Endothelial cell (in vitro differentiated cells): ENCODE results near the gene IQCB1. TPM values are rescaled to one million over a fixed set of nuclear protein-coding genes. Genes with fewer than 3 reads are reported as not detected.
"Not testable (repeated sequence)": the region's sequence is repeated elsewhere in the genome, so short reads cannot be mapped to it uniquely, and the experiment has no call there.

ENCODE experiments used
- DNase-seq: peaks from one replicate; pipeline ENCODE4 v3.0.0; 2021; ENCODE audit warnings: low spot score
- H3K27ac Mint-ChIP-seq: one replicate; pipeline ENCODE4 v1.8.0; 2021; ENCODE audit warnings: mixed read lengths, inconsistent platforms; ENCODE audit not compliant: unreplicated experiment
- H3K27me3 Mint-ChIP-seq: one replicate; pipeline ENCODE4 v1.8.0; 2021; ENCODE audit warnings: mild to moderate bottlenecking, moderate library complexity, mixed read lengths, inconsistent platforms; ENCODE audit not compliant: unreplicated experiment
- H3K36me3 Mint-ChIP-seq: one replicate; pipeline ENCODE4 v1.8.0; 2021; ENCODE audit warnings: mild to moderate bottlenecking, low read depth, mixed read lengths, inconsistent platforms; ENCODE audit not compliant: unreplicated experiment
- H3K4me1 Mint-ChIP-seq: one replicate; pipeline ENCODE4 v1.8.0; 2021; ENCODE audit warnings: mild to moderate bottlenecking, mixed read lengths, inconsistent platforms; ENCODE audit not compliant: unreplicated experiment
- H3K4me3 Mint-ChIP-seq: one replicate; pipeline ENCODE4 v1.8.0; 2021; ENCODE audit warnings: mild to moderate bottlenecking, mixed read lengths, inconsistent platforms; ENCODE audit not compliant: unreplicated experiment
- H3K9me3 Mint-ChIP-seq: one replicate; pipeline ENCODE4 v1.8.0; 2021; ENCODE audit warnings: mixed read lengths, inconsistent platforms; ENCODE audit not compliant: unreplicated experiment
- CTCF ChIP-seq: fragments of 200-600 bp; sonication (generic); IDR thresholded peaks from one replicate; pipeline ENCODE4 v1.5.0; 2021; ENCODE audit warnings: antibody characterized with exemption; ENCODE audit not compliant: unreplicated experiment
- total RNA-seq: library from RNA; stranded (reverse); fragmentation: NEBNext Ultra II Directional; extraction: Animal tissue kit (Norgen Biotek cat#: 25700); gene quantifications from one replicate; pipeline ENCODE4 v1.2.1, GENCODE V29; 2021; ENCODE audit not compliant: unreplicated experiment

The IQCB1 gene
- total RNA-seq, 1 donor from 2014 or later, result 22.5 TPM

DNA sequence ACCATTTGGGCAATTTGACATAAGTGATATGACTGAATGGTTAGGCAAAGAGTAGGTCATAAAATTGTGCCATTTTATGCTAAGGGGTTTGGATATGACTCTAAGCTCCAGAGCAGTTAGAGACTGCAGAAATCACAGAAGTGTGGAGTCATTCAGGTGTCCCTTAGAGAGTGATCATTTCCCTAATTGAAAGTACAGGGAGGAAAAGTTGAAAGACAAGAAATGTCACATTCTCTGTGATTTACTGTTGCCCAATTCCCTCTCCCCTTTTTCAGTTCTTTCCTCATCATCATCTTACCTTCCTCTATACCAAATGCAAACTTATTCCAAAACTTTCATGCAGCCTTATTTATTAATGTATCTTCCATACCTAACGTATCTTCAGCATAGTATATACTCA is 82.6 kb downstream of the IQCB1 start:
- Mint-ChIP-seq H3K36me3 (no peaks in the 10 kb centered on the region), H3K27ac (no peak overlapping the region), H3K9me3 (no peaks in the 10 kb centered on the region), H3K27me3 (peaks cover 3% of the 10 kb centered on the region), H3K4me3 (no peak overlapping the region), H3K4me1 (peaks cover 3% of the 10 kb centered on the region)
- no peak for DNase-seq
- no peak for TF ChIP-seq CTCF

- Mint-ChIP-seq H3K9me3 (no peaks in the 10 kb centered on the region), H3K4me1 (peaks cover 3% of the 10 kb centered on the region), H3K27me3 (peaks cover 3% of the 10 kb centered on the region), H3K27ac (no peak overlapping the region), H3K36me3 (no peaks in the 10 kb centered on the region), H3K4me3 (no peak overlapping the region)
- no peak for TF ChIP-seq CTCF
- no peak for DNase-seq
Measured at GRCh38 chr3:121750087-121750415, 84.8 kb downstream of the IQCB1 start.

DNA sequence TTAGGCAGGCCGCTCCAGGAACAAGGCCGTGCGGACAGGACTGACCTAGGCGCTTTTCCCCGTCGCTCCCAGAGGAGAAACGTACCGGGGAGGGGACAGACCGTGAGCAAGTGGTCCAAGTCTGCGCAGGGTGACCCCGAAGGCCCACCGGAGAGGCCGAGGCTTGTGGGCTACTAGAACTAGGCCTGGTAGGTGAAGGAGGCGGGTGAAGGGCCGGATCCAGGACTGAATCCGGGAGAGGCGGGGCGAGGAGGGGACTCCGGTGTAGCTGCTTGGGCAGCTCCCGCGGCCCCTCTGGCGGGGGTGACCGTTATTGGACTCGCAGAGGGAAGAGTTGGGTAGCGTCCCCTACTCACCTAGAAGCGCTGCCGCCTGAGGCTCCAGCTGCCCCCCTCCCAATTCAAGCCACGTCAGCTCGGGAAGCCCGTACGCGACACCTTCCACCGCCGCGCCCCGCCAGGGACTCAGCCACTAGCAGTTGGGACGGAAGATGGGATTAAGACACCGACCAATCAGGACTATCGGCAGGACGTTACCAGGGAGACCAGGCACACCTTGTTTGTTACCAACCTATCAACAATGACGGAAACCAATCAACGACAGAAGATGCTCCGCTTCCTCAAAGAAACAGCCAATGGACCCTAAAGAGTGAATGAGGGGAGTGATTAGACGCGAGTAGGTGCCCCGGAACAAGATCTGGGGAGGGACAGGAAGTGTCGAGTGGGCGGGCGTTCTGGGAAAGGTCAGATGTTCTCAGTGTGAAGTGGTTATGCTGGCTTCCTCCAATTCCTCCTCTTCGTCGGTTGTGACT is 85.4 kb downstream of the IQCB1 start, which contains the start of gene GOLGB1:
TSS of gene GOLGB1 (minus strand) at position 466 of the 811 bp plus-strand sequence. CDS start 18,770 bp downstream, outside the sequence.
- DNase-seq, result peak; percentile 84
- H3K4me1 Mint-ChIP-seq, result peaks cover 3% of the 10 kb centered on the region

GRCh38 chr3:121748680-121749275 is 86.1 kb downstream of the IQCB1 start:
- Mint-ChIP-seq H3K4me1 (peaks cover 3% of the 10 kb centered on the region), H3K36me3 (no peaks in the 10 kb centered on the region), H3K9me3 (no peaks in the 10 kb centered on the region), H3K27me3 (peaks cover 3% of the 10 kb centered on the region), H3K27ac (no peak overlapping the region), H3K4me3 (no peak overlapping the region)
- no peak for TF ChIP-seq CTCF
- no peak for DNase-seq

More for the DNA sequence above, 85.4 kb downstream of the IQCB1 start, which contains the start of gene GOLGB1:
- Mint-ChIP-seq H3K27ac (no peak within 1 kb of the TSS), H3K4me3 (no peak within 1 kb of the TSS), H3K36me3 (no peaks in the 10 kb centered on the region), H3K9me3 (no peaks in the 10 kb centered on the region), H3K27me3 (peaks cover 3% of the 10 kb centered on the region)
- TF ChIP-seq CTCF, result no peak

DNA sequence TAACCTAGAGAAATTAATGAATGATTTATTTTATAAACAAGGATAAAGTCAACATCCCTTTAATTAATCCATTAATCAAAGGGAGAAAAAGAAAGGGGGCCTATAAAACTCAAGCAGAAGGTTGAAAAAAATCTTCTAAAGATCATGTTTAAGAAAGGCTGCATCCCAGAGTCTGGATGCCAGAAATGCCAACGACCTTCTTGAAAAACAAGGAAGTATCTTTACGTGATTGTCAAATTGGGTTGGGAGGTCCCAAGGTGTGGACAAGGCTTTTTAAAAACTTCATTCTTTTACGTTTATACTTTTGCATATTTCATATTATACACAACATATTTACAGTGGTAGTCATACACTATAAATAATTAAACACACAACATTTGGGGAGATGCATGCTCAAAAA is 86.9 kb downstream of the IQCB1 start:
- TF ChIP-seq CTCF, result no peak
- H3K4me1 Mint-ChIP-seq, result peaks cover 3% of the 10 kb centered on the region
- no peak overlapping the region for H3K4me3 Mint-ChIP-seq
- no peaks in the 10 kb centered on the region for H3K36me3 Mint-ChIP-seq
- peaks cover 3% of the 10 kb centered on the region for H3K27me3 Mint-ChIP-seq
- DNase-seq, result no peak
- H3K27ac Mint-ChIP-seq, result no peak overlapping the region
- no peaks in the 10 kb centered on the region for H3K9me3 Mint-ChIP-seq

DNA sequence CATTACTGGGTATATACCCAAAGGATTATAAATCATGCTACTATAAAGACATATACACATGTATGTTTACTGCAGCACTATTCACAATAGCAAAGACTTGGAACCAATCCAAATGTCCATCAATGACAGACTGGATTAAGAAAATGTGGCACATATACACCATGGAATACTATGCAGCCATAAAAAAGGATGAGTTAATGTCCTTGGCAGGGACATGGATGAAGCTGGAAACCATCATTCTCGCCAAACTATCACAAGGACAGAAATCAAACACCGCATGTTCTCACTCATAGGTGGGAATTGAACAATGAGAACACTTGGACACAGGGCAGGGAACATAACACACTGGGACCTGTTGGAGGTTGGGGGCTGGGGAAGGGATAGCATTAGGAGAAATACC is 91.8 kb downstream of the IQCB1 start:
- H3K9me3 Mint-ChIP-seq, H3K4me3 Mint-ChIP-seq, DNase-seq, H3K36me3 Mint-ChIP-seq, H3K4me1 Mint-ChIP-seq, H3K27me3 Mint-ChIP-seq, H3K27ac Mint-ChIP-seq: not testable (repeated sequence)
